Dendritic cell treated with granulocyte-macrophage colony-stimulating factor and Interleukin-4, amounts not matched to agents 40 ng/mL and 50 ng/mL, for 4 days (primary cell): Measurements from ENCODE around the gene SIRPB2.

ENCODE experiments used
- H3K27ac Mint-ChIP-seq: one replicate; pipeline ENCODE4 v1.8.0; 2022; ENCODE audit warnings: mild to moderate bottlenecking, mixed read lengths
- H3K27me3 Mint-ChIP-seq: one replicate; pipeline ENCODE4 v1.8.0; 2022; ENCODE audit warnings: mild to moderate bottlenecking, mixed read lengths
- H3K36me3 Mint-ChIP-seq: one replicate; pipeline ENCODE4 v1.8.0; 2022; ENCODE audit warnings: low read depth, mixed read lengths
- H3K4me1 Mint-ChIP-seq: one replicate; pipeline ENCODE4 v1.8.0; 2022; ENCODE audit warnings: low read depth, mixed read lengths
- H3K4me3 Mint-ChIP-seq: one replicate; pipeline ENCODE4 v1.8.0; 2022; ENCODE audit warnings: mild to moderate bottlenecking, moderate library complexity, mixed read lengths
- H3K9me3 Mint-ChIP-seq: one replicate; pipeline ENCODE4 v1.8.0; 2022; ENCODE audit warnings: mixed read lengths
- intact Hi-C: fragments of 100-400 bp; cut with micrococcal nuclease; formaldehyde crosslinking; loops from one replicate; pipeline ENCODE4 v1.15.0; 2022

The SIRPB2 gene

DNA sequence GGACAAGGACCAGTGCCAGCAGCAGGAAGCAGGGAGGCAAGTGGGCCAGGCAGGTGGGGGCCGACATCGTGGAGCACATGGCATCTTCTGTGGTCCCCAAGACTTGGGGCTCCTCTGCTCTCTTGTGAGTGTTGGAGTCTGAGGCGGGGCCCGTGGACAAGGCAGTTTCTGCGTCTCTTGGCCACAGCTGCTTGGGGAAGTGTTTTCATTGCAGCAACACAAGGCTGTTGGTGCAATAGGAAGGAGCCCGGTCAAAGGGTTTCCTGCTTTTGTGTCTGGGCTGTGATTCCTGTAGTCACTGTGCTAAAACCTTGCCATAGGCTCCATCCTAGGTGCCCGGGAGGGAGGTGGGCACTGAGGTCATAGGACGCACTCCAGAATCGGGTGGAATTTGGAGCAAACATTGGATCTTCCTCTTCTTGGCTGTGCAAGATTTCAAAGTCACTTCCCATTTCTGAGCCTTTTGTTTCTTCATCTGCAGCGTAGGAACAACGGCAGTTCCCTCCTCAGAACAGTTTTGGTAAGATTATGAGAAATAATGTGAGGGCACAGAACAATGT, at the start of gene SIRPB2:
Gene SIRPB2 (minus strand): TSS at position 140 of the 560 bp plus-strand sequence. CDS start 61 bp downstream, at position 79.
- Mint-ChIP-seq H3K27me3 (no peaks in the 10 kb centered on the region), H3K9me3 (no peaks in the 10 kb centered on the region), H3K36me3 (peaks cover 27% of the 10 kb centered on the region), H3K4me3 (peak within 1 kb of the TSS; percentile 88), H3K4me1 (peaks cover 79% of the 10 kb centered on the region), H3K27ac (peak within 1 kb of the TSS; percentile 98)
- intact Hi-C loops = loop anchor here (1.0 to 5.0 kb wide), 3 partner anchors 12 to 114 kb away; partner anchors contain the start of gene NSFL1C

GRCh38 chr20:1539816-1540419, 48.7 kb upstream of the SIRPB2 start:
- intact Hi-C loops = loop anchor here (10.0 kb wide), 1 partner anchor 195 kb away; no protein-coding TSS in a partner anchor
- Mint-ChIP-seq H3K27me3 (no peaks in the 10 kb centered on the region), H3K27ac (peak overlapping the region; percentile 56), H3K4me1 (peaks cover 55% of the 10 kb centered on the region), H3K9me3 (peaks cover 47% of the 10 kb centered on the region), H3K36me3 (peaks cover 33% of the 10 kb centered on the region), H3K4me3 (no peak overlapping the region)

DNA sequence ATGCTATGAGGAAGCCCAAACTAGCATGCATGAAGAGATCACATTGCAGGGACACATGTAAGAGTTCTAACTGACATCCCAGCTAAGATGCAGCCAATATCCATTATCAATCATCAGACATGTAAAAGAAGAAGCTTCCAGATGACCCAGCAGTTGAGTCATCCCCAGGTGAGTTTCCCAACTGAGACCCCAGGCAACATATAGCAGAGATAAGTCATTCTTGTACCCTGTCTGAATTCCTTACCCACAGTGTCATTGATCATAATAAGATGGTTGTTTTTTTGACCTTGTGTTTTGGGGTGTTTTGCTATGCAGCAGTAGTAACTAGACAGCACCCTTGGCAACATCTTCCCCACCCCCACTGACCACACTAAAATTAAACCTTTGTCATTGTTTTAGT, 47.4 kb upstream of the SIRPB2 start:
- Mint-ChIP-seq H3K27me3 (no peaks in the 10 kb centered on the region), H3K9me3 (peaks cover 34% of the 10 kb centered on the region), H3K4me1 (peaks cover 63% of the 10 kb centered on the region), H3K27ac (peak overlapping the region; percentile 97), H3K36me3 (peaks cover 24% of the 10 kb centered on the region), H3K4me3 (no peak overlapping the region)
- intact Hi-C loops = loop anchor here (10.0 kb wide), 1 partner anchor 196 kb away; no protein-coding TSS in a partner anchor

GRCh38 chr20:1537731-1538058, 46.5 kb upstream of the SIRPB2 start:
- peak overlapping the region; percentile 56 for H3K4me3 Mint-ChIP-seq
- H3K4me1 Mint-ChIP-seq = peaks cover 67% of the 10 kb centered on the region
- H3K36me3 Mint-ChIP-seq = peaks cover 18% of the 10 kb centered on the region
- peak overlapping the region; percentile 97 for H3K27ac Mint-ChIP-seq
- intact Hi-C loops = loop anchor here (2.0 to 10.0 kb wide), 3 partner anchors 25 to 197 kb away; partner anchors contain the start of gene SIRPB1
- H3K9me3 Mint-ChIP-seq = peaks cover 24% of the 10 kb centered on the region
- no peaks in the 10 kb centered on the region for H3K27me3 Mint-ChIP-seq

DNA sequence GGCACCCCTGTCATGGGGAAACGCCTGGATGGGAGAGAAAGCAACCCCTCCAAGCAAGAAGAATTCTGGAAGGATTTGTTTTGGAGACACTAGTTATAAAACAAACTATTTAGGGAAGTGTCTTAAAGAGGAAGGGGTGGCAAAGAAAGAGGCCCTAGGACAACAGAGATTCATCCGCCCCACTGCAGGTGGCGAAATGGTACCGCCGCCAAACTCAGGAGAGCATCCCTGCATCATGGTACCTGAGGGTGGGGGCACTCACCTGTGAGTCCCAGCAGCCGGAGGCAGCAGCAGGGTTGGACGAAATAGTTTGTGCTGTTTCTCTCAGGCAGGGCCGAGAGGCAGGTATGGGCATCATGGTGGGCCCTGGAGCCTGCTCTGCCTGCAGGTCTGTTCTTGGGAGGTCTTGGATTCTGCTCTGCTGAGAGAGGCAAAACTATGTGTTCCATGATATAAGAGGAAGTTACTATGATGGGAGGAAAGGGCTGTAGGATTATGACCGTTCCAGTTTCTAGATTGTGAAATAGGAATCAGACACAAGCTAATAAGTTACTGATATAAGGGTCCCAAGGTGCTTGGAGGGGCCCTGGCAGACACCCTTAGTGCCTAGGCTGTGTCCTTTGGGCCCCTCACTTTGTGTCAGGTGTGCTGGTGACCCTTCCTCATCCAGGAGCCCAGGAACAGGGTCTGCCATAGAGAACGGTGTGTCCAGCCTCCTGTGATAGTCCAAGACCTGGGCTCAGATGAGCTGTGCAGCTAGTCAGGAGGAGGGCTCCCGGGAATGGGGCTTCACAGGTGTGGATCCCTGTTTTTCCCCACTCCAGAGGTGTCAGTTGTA, 45.9 kb upstream of the SIRPB2 start:
- intact Hi-C loops = loop anchor here (1.0 to 10.0 kb wide), 4 partner anchors 11 to 198 kb away; partner anchors contain the start of gene SIRPB1
- Mint-ChIP-seq H3K27ac (peak overlapping the region; percentile 97), H3K4me1 (peaks cover 67% of the 10 kb centered on the region), H3K4me3 (peak overlapping the region; percentile 56), H3K27me3 (no peaks in the 10 kb centered on the region), H3K36me3 (peaks cover 18% of the 10 kb centered on the region), H3K9me3 (peaks cover 18% of the 10 kb centered on the region)

DNA sequence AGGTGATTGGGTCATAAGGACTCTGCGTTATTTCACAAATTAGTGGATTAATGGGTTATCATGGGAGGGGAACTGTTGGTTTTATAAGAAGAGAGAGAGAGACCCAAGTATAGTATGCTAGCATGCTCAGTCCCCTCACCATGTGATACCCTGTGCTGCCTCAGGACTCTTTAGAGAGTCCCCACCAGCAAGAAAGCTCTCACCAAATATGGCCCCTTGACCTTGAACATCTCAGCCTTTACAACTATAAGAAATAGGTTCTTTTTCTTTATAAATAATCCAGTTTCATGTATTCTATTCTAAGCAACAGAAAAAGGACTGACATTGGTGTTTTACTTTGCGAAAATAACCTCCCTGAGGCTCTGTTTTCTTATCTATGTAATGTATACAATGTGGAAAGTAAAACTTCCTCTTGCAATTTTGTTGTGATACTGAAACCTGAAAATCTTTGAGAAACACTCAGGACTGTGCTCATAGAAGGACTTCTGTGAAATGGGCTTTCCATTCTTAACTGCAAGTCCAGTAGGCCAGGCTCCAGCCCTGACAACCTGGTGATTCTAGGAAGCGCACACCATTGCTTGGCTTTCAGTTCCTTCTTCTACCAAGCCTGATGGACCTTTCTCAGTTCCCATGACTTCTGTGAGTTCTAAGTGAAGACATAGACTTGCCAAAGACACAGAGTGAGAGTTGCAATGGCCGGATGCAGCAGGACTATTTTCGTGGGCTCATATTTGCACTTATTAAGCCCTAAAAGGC, 44.4 kb upstream of the SIRPB2 start:
- H3K36me3 Mint-ChIP-seq = peaks cover 8% of the 10 kb centered on the region
- peak overlapping the region; percentile 97 for H3K27ac Mint-ChIP-seq
- no peaks in the 10 kb centered on the region for H3K27me3 Mint-ChIP-seq
- H3K4me3 Mint-ChIP-seq = no peak overlapping the region
- H3K9me3 Mint-ChIP-seq = peaks cover 12% of the 10 kb centered on the region
- intact Hi-C loops = loop anchor here (1.0 to 10.0 kb wide), 4 partner anchors 9 to 199 kb away; partner anchors contain the start of gene SIRPB1
- H3K4me1 Mint-ChIP-seq = peaks cover 63% of the 10 kb centered on the region

- Mint-ChIP-seq H3K27ac (peak overlapping the region; percentile 97), H3K4me1 (peaks cover 56% of the 10 kb centered on the region), H3K27me3 (no peaks in the 10 kb centered on the region), H3K9me3 (peaks cover under 1% of the 10 kb centered on the region), H3K4me3 (no peak overlapping the region), H3K36me3 (no peaks in the 10 kb centered on the region)
- intact Hi-C loops = loop anchor here (10.0 kb wide), 1 partner anchor 200 kb away; no protein-coding TSS in a partner anchor
Observed at GRCh38 chr20:1534526-1534925, 43.3 kb upstream of the SIRPB2 start.

GRCh38 chr20:1533059-1533458, 41.8 kb upstream of the SIRPB2 start:
- intact Hi-C loops = loop anchor here (10.0 kb wide), 1 partner anchor 202 kb away; no protein-coding TSS in a partner anchor
- Mint-ChIP-seq H3K9me3 (no peaks in the 10 kb centered on the region), H3K27me3 (no peaks in the 10 kb centered on the region), H3K4me1 (peaks cover 56% of the 10 kb centered on the region), H3K36me3 (no peaks in the 10 kb centered on the region), H3K4me3 (no peak overlapping the region), H3K27ac (peak overlapping the region; percentile 97)

- Mint-ChIP-seq H3K4me3 (no peak overlapping the region), H3K27ac (no peak overlapping the region), H3K36me3 (no peaks in the 10 kb centered on the region), H3K9me3 (no peaks in the 10 kb centered on the region), H3K4me1 (peaks cover 42% of the 10 kb centered on the region), H3K27me3 (no peaks in the 10 kb centered on the region)
- intact Hi-C loops = loop anchor here (5.0 kb wide), 1 partner anchor 38 kb away; no protein-coding TSS in a partner anchor
Observed at GRCh38 chr20:1528811-1529210, 37.6 kb upstream of the SIRPB2 start.

- Mint-ChIP-seq H3K9me3 (no peaks in the 10 kb centered on the region), H3K4me1 (peaks cover 33% of the 10 kb centered on the region), H3K27me3 (no peaks in the 10 kb centered on the region), H3K27ac (no peak overlapping the region), H3K36me3 (no peaks in the 10 kb centered on the region), H3K4me3 (no peak overlapping the region)
- intact Hi-C loops = loop anchor here (5.0 kb wide), 1 partner anchor 39 kb away; no protein-coding TSS in a partner anchor
Observed at GRCh38 chr20:1527923-1528322, 36.7 kb upstream of the SIRPB2 start.

DNA sequence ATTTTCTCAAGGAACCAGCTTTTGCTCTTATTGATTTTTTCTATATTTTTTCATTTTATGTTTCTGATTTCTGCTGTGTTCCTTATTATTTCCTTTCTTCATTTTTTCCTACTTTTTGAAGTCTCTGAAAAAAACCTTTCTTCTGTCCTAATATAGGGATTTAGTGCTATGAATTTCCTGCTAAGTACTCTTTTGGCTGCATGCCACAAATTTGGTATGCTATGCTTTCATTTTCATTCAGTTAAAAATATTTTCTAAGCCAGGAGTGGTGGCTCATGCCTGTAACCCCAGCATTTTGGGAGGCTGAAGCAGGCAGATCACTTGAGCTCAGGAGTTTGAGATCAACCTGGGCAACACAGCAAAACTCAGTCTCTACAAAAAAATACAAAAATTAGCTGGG, 35.7 kb upstream of the SIRPB2 start:
- Mint-ChIP-seq H3K36me3 (no peaks in the 10 kb centered on the region), H3K4me1 (peaks cover 32% of the 10 kb centered on the region), H3K4me3 (peak overlapping the region; percentile 26), H3K27me3 (no peaks in the 10 kb centered on the region), H3K9me3 (no peaks in the 10 kb centered on the region), H3K27ac (peak overlapping the region; percentile 76)
- intact Hi-C loops = loop anchor here (1.0 to 5.0 kb wide), 2 partner anchors 9 to 40 kb away; no protein-coding TSS in a partner anchor

DNA sequence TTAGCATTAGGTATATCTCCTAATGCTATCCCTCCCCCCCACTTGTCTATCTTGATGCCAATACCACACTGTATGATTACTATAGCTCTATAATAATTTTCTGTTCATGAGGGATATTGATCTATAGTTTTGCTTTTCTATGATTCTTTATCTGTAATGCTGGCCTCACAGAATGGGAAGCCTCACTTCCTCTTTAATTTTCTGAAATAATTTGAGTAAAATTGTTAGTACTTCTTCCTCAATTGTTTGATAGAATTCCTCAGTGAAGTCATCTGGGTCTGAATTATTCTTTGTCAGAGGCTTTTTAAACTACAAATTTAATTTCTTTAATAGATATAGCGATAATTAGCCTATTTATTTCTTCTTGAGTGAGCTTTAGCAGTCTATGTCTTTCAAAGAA, 35.1 kb upstream of the SIRPB2 start:
- peaks cover 32% of the 10 kb centered on the region for H3K4me1 Mint-ChIP-seq
- peak overlapping the region; percentile 76 for H3K27ac Mint-ChIP-seq
- H3K27me3 Mint-ChIP-seq = peaks cover 1% of the 10 kb centered on the region
- no peak overlapping the region for H3K4me3 Mint-ChIP-seq
- intact Hi-C loops = loop anchor here (1.0 to 5.0 kb wide), 2 partner anchors 10 to 41 kb away; no protein-coding TSS in a partner anchor
- H3K36me3 Mint-ChIP-seq = no peaks in the 10 kb centered on the region
- H3K9me3 Mint-ChIP-seq = no peaks in the 10 kb centered on the region

GRCh38 chr20:1524004-1524403, 32.8 kb upstream of the SIRPB2 start:
- Mint-ChIP-seq H3K4me1 (peaks cover 40% of the 10 kb centered on the region), H3K4me3 (no peak overlapping the region), H3K27ac (no peak overlapping the region), H3K27me3 (peaks cover 1% of the 10 kb centered on the region), H3K9me3 (no peaks in the 10 kb centered on the region), H3K36me3 (no peaks in the 10 kb centered on the region)
- intact Hi-C loops = no loop called here
